ENCODE measurements around the gene RCSD1. TPM values are rescaled to one million over a fixed set of nuclear protein-coding genes. Genes with fewer than 3 reads are reported as not detected.

RCSD1 gene
- 0.19 and 0.26 TPM in 2 replicates for total RNA-seq

GRCh38 chr1:167629681-167630567 lies at the start of gene RCSD1:
TSS of gene RCSD1 (plus strand) at chr1:167630232. CDS start at chr1:167630424, 192 bp downstream.

GRCh38 chr1:167721617-167722151 lies 91.7 kb downstream of the RCSD1 start, which contains the start of gene MPZL1:
TSS of gene MPZL1 (plus strand) at chr1:167721982. CDS start at chr1:167722152, 170 bp downstream.

Other genes starting within 250 kb of the RCSD1 start
- gene CD247, start 111.7 kb upstream of the RCSD1 start, total RNA-seq: 0.26 TPM in 1 of 2 replicates, not detected in the other
- gene CREG1, start 76.5 kb upstream of the RCSD1 start, total RNA-seq: 18.7 and 30.4 TPM in 2 replicates
- 107 and 110 TPM in 2 replicates for gene MPZL1, start 91.8 kb downstream of the RCSD1 start, total RNA-seq

Data from aortic smooth muscle cell (primary cell).